ENCODE measurements around the gene SLC10A4.

The SLC10A4 gene

DNA sequence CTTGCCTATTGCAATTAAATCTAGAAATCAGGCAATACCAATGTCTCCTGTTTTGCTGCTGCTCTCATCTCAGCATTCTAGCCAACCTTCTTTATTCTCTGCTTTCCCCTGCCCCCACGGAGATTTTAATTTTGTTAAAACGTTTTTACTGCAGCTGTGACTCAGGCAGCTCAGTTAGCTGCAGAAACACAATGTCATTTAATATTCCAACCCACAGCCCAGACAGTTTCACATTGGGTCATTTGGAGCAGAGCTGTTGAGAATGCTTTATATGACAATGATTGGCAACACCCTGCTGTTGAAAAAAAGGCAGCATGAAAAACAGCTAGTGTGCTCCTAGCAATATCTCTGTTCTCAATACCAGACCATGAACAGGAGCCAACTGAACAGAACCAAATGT lies 12.6 kb upstream of the SLC10A4 start:
- no peak overlapping the region for H3K4me3 Mint-ChIP-seq
- H3K27ac Mint-ChIP-seq, result no peak overlapping the region
- H3K27me3 Mint-ChIP-seq, result peaks cover 7% of the 10 kb centered on the region
- peaks cover 2% of the 10 kb centered on the region for H3K36me3 Mint-ChIP-seq
- no peaks in the 10 kb centered on the region for H3K9me3 Mint-ChIP-seq (ENCODE audit: low read depth)
- H3K4me1 Mint-ChIP-seq (ENCODE audit: low read depth), result no peaks in the 10 kb centered on the region

DNA sequence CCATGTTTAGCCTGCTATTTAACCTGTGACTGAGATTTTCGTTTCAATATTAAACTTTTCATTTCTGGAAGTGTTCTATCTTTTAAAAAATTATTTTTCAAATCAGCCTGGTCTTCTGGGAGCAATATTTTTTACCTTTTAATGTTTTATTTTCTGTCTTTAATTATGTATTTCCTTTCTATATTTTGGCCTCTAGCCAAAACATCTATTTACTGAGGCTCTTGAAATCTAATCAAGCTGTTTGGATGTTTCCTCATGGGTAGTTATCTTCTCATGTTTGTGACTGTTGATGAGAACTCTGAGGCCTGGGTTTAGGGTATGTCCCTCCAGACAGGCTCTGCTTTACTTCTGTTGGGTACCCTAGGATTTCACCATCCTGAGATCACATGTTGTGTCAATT lies 10.3 kb upstream of the SLC10A4 start:
- Mint-ChIP-seq H3K9me3 (ENCODE audit: low read depth) (no peaks in the 10 kb centered on the region), H3K36me3 (peaks cover 2% of the 10 kb centered on the region), H3K27ac (no peak overlapping the region), H3K4me3 (no peak overlapping the region), H3K27me3 (peaks cover 7% of the 10 kb centered on the region), H3K4me1 (ENCODE audit: low read depth) (no peaks in the 10 kb centered on the region)

DNA sequence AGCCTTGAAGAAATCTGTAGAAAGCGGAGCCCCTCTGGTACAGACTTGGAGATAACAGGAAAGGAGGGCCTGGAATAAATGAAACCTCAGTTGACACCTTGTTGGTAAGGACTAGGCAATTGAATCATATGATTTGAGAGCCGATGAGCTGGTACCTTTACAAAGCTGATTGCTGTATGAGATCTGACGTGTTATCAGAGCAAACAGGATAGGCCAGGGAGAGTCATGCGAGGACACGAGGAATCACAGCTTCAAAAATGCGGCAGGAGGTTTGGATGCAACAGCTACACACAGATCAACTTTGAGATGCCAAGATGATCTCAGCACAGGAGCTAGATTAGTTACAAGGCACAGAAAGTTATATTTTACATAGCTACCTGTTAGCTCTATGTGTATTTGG lies 7.4 kb upstream of the SLC10A4 start:
- H3K9me3 Mint-ChIP-seq (ENCODE audit: low read depth), result no peaks in the 10 kb centered on the region
- H3K4me3 Mint-ChIP-seq, result no peak overlapping the region
- peaks cover 2% of the 10 kb centered on the region for H3K36me3 Mint-ChIP-seq
- peaks cover 3% of the 10 kb centered on the region for H3K27me3 Mint-ChIP-seq
- no peak overlapping the region for H3K27ac Mint-ChIP-seq
- no peaks in the 10 kb centered on the region for H3K4me1 Mint-ChIP-seq (ENCODE audit: low read depth)

DNA sequence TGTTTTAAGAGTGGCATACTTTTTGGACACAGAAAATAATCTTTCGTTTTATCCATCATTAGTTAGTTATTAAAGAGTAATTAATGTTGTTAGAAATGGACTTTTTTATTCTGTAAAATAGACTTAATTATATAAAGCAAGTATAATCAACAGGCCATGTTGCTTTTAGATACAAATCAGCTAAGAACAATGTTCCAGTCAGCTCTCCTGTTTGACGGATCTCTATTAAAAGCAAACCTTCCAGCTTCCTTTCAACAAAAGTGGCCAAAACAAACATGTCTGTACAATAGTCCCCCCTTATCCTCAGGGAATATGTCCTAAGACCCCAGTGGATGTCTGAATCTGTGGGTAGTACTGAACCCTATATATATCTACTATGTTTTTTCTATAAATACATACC lies 4.9 kb upstream of the SLC10A4 start:
- no peak overlapping the region for H3K4me3 Mint-ChIP-seq
- H3K4me1 Mint-ChIP-seq (ENCODE audit: low read depth), result peaks cover 5% of the 10 kb centered on the region
- H3K36me3 Mint-ChIP-seq, result peaks cover 7% of the 10 kb centered on the region
- H3K27me3 Mint-ChIP-seq, result peaks cover 14% of the 10 kb centered on the region
- H3K9me3 Mint-ChIP-seq (ENCODE audit: low read depth), result no peaks in the 10 kb centered on the region
- H3K27ac Mint-ChIP-seq, result no peak overlapping the region

DNA sequence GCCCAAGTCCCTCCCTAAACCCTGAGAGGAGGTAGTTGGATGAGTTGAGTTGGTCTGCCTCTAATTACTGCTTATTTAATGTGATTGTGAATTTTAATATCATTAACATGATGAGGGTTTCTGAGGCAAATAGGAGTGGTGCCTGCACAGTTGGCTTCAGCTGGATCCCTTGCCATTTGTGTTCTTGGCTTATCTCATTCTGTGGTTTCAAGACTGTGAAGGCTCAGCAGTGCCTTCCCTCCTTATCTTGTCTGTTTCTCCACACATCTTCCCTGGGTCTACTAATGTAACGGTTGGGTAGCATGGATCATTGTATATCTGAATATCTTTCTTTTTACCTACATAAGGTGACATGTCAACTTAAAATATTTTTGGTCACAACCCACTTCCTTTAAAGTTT lies 1.6 kb upstream of the SLC10A4 start:
- Mint-ChIP-seq H3K4me3 (no peak overlapping the region), H3K9me3 (ENCODE audit: low read depth) (no peaks in the 10 kb centered on the region), H3K4me1 (ENCODE audit: low read depth) (peaks cover 15% of the 10 kb centered on the region), H3K36me3 (peaks cover 5% of the 10 kb centered on the region), H3K27ac (no peak overlapping the region), H3K27me3 (peaks cover 28% of the 10 kb centered on the region)

DNA sequence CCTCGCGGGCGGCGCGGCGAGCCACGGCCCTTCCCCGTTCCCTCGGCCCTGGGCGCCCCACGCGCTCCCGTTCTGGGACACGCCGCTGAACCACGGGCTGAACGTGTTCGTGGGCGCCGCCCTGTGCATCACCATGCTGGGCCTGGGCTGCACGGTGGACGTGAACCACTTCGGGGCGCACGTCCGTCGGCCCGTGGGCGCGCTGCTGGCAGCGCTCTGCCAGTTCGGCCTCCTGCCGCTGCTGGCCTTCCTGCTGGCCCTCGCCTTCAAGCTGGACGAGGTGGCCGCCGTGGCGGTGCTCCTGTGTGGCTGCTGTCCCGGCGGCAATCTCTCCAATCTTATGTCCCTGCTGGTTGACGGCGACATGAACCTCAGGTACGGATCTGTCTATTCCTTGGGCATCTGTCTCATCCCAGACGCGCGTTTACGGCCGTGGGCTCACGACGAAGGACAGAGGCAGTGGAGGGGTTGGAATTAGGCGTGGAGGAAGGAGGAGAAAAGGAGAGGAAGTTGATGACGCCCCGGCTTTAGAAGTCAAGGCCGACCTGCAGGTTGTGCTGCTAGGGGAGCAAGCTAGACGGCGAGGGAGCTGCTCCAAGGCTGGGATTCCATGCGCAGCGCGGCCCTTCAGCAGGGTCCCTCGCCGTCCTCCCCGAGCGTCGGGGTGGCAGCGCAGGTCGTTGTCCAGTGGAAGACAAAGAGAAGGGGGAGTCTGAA lies 792 bp downstream of the SLC10A4 start:
- H3K27ac Mint-ChIP-seq, result no peak overlapping the region

DNA sequence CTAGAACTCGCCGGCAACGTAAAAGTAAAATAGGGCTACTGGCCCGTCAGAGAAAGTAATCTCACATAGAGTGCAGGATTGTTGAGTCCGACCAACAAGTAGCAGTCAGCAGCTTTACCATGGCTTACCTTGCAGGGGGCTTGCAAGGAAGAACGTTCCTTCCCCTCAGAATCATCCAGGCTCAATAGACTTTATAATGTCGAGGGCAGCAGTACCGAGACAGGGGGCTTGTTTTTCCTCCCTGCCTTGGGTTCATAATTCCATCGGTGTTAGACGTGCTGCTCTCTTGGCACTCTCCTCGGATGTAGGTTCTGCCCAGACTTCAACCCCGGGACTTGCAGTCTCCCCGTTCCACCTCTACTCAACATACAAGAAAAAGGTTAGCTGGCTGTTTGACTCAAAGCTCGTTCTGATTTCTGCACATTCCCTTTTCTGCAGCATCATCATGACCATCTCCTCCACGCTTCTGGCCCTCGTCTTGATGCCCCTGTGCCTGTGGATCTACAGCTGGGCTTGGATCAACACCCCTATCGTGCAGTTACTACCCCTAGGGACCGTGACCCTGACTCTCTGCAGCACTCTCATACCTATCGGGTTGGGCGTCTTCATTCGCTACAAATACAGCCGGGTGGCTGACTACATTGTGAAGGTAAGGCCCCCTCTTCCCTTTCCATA lies 1.5 kb downstream of the SLC10A4 start:
- peaks cover 5% of the 10 kb centered on the region for H3K36me3 Mint-ChIP-seq
- peaks cover 48% of the 10 kb centered on the region for H3K27me3 Mint-ChIP-seq
- peaks cover 15% of the 10 kb centered on the region for H3K4me1 Mint-ChIP-seq (ENCODE audit: low read depth)
- H3K27ac Mint-ChIP-seq, result no peak overlapping the region
- H3K4me3 Mint-ChIP-seq, result peak overlapping the region; percentile 73
- H3K9me3 Mint-ChIP-seq (ENCODE audit: low read depth), result no peaks in the 10 kb centered on the region

More for the DNA sequence above, 792 bp downstream of the SLC10A4 start:
- peaks cover 5% of the 10 kb centered on the region for H3K36me3 Mint-ChIP-seq
- H3K27me3 Mint-ChIP-seq, result peaks cover 43% of the 10 kb centered on the region
- H3K4me1 Mint-ChIP-seq (ENCODE audit: low read depth), result peaks cover 15% of the 10 kb centered on the region
- H3K9me3 Mint-ChIP-seq (ENCODE audit: low read depth), result no peaks in the 10 kb centered on the region
- peak overlapping the region; percentile 73 for H3K4me3 Mint-ChIP-seq

DNA sequence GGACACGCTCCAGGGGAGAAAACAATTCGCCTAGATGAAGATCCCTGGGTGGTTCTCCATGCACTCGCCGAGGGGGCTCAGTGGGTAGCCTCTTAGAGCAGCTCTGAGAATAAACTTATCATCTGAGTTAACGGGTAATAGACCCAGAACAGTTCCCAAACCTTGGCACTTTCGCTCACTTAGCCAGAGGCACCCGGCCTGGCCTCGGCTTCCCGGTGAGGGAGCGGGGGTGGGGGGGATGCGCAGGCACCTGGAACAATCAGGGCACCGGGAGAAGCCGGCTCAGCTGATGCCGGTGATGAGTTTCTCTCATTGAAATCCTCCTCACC lies 6.5 kb downstream of the SLC10A4 start:
- H3K36me3 Mint-ChIP-seq, result no peaks in the 10 kb centered on the region

DNA sequence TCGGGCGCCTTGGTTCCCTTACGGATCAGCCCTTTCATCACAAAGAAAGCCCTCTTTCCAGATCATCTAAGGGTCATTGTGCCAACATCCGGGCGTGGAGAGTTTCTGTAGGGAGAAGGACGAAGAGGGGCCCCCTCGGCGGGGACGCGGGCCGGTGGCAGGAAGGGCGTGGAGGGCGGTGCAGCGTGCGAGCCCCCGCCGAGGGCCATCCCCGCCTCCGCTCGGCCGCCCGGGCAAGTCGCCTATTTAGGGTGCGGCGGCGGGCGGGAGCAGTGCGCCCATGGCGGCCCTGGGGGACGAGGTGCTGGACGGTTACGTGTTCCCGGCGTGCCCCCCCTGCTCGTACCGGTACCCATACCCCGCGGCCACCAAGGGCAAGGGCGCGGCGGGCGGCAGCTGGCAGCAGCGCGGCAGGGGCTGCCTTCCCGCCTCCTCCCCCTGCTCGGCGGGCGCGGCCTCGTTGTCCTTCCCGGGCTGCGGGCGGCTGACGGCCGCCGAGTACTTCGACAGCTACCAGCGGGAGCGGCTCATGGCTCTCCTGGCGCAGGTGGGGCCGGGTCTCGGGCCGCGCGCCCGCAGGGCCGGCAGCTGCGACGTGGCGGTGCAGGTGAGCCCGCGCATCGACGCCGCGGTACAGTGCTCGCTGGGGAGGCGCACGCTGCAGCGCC lies 7.0 kb downstream of the SLC10A4 start, which contains the start of gene ZAR1:
TSS of gene ZAR1 (plus strand) at position 241 of the 668 bp plus-strand sequence. CDS start at position 281, 40 bp downstream.
- peaks cover 22% of the 10 kb centered on the region for H3K27me3 Mint-ChIP-seq
- H3K36me3 Mint-ChIP-seq, result no peaks in the 10 kb centered on the region
- H3K9me3 Mint-ChIP-seq (ENCODE audit: low read depth), result no peaks in the 10 kb centered on the region
- H3K4me1 Mint-ChIP-seq (ENCODE audit: low read depth), result no peaks in the 10 kb centered on the region
- peak within 1 kb of the TSS; percentile 44 for H3K4me3 Mint-ChIP-seq
- H3K27ac Mint-ChIP-seq, result no peak within 1 kb of the TSS

More for the DNA sequence above, 6.5 kb downstream of the SLC10A4 start:
- Mint-ChIP-seq H3K27me3 (peaks cover 26% of the 10 kb centered on the region), H3K9me3 (ENCODE audit: low read depth) (no peaks in the 10 kb centered on the region), H3K4me3 (peak overlapping the region; percentile 44), H3K27ac (no peak overlapping the region), H3K4me1 (ENCODE audit: low read depth) (peaks cover 3% of the 10 kb centered on the region)

DNA sequence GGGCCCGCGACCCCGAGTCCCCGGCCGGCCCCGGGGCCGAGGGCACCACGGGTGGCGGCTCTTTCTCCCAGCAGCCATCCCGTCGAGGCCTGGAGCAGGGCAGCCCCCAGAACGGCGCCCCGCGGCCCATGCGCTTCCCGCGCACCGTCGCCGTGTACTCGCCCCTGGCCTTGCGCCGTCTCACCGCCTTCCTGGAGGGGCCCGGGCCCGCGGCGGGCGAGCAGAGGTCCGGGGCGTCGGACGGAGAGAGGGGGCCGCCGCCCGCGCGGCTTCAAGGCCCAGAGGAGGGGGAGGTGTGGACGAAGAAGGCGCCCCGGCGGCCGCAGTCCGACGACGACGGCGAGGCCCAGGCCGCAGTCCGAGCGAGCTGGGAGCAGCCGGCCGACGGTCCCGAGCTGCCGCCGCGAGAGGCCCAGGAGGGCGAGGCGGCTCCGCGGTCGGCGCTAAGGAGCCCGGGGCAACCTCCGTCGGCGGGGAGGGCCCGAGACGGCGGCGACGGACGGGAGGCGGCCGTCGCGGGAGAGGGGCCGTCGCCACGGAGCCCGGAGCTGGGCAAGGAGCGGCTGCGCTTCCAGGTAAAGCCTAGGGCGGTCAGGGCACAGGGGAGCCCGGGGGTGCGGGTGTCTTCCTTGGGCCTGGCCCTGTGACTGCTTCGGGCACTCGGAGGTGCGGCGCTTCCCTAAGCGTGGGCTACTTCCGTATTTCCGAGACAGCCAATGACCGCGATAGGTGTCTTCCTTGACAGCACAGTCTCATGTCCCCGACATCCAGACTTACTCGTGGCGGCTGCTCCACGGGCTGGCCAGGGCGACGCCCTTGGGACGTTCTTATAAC lies 7.8 kb downstream of the SLC10A4 start:
- Mint-ChIP-seq H3K27me3 (peaks cover 20% of the 10 kb centered on the region), H3K27ac (no peak overlapping the region), H3K36me3 (no peaks in the 10 kb centered on the region), H3K4me1 (ENCODE audit: low read depth) (no peaks in the 10 kb centered on the region), H3K9me3 (ENCODE audit: low read depth) (no peaks in the 10 kb centered on the region), H3K4me3 (peak overlapping the region; percentile 27)

DNA sequence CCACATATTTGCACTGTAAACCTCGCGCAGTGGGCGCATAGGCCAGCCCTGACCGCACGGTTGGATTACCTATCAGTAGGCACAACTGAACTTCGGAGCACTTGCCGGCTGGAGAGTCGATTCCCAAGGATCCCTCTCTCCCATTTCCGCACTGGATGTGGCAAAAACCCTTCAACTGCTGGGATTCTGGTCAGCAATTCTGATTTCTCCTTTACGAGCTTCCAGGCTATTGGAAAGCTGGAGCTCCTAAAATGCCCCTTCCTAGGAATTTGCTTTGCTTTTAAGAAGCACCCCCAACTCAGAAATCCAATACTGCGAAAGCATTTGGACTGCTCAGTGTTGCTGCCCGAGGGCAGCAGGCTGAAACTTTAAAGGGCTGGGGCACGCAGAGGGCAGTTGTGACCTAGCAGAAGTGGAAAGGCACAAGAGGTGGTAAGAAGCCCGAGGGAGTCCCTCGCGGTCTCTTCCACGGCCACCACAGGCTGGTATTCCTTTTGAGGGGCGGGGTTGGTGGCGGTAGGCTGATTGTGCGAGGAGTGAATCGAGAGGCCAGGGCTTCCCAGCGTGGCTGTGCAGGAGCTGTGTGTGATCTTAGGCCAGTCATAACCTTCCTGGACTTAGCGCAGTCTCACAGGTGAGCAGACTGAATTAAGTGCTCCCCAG lies 8.5 kb downstream of the SLC10A4 start:
- Mint-ChIP-seq H3K4me1 (ENCODE audit: low read depth) (no peaks in the 10 kb centered on the region), H3K36me3 (no peaks in the 10 kb centered on the region), H3K9me3 (ENCODE audit: low read depth) (no peaks in the 10 kb centered on the region), H3K27ac (no peak overlapping the region), H3K27me3 (peaks cover 20% of the 10 kb centered on the region), H3K4me3 (no peak overlapping the region)

DNA sequence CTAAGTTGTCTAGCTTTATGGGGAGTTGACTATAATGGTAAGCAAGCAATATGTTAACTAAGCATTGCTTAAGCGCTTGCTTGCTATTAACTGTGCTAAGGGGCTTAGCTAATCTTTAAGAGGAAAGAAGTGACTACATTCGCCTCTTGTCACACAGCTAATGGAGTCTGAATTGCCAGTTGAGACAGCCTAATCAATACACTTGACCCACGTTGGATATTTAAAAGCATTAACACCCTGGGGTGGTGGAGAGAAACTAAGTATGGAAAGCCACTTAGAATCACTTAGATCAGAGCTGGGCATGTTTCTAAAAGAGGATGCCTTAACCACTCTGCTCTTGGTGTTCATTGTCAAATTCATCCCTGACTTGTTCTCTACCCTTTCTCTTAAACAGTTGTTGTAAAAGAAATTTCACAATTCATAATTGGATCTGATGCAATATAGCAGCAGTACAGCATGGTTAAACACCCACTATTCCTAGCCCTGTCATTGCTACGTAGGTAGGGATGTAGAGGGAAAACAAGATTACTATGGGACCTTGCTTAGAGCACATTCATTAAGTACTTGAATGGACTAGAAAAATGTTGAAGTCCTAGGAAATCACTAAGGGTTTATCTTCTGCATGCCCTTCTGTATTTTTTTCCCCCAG lies 10.4 kb downstream of the SLC10A4 start:
- H3K4me3 Mint-ChIP-seq, result no peak overlapping the region
- no peaks in the 10 kb centered on the region for H3K4me1 Mint-ChIP-seq (ENCODE audit: low read depth)
- H3K36me3 Mint-ChIP-seq, result no peaks in the 10 kb centered on the region
- H3K9me3 Mint-ChIP-seq (ENCODE audit: low read depth), result no peaks in the 10 kb centered on the region
- H3K27ac Mint-ChIP-seq, result no peak overlapping the region
- peaks cover 8% of the 10 kb centered on the region for H3K27me3 Mint-ChIP-seq

DNA sequence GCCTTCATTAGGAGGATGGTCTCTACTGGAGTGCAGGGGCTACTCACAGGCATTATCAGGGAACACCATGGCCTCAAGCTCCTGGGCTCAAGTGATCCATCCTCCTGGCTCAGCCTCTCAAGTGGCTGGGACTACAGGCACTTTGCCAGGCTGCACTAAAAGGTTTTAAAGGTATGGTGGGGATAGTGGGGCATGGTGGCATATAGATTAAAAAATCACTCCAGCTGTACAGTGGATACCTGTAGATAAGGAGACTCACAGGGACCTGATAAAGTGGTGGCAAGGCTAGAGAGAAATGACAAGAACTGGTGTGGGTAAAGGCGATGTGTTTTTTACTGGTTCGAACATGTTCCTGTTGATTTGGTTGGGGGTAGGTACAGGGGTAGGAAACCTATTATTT lies 12.8 kb downstream of the SLC10A4 start:
- H3K27ac Mint-ChIP-seq, result no peak overlapping the region
- H3K4me1 Mint-ChIP-seq (ENCODE audit: low read depth), result peaks cover 12% of the 10 kb centered on the region
- H3K36me3 Mint-ChIP-seq, result peaks cover 5% of the 10 kb centered on the region
- no peaks in the 10 kb centered on the region for H3K9me3 Mint-ChIP-seq (ENCODE audit: low read depth)
- no peak overlapping the region for H3K4me3 Mint-ChIP-seq
- no peaks in the 10 kb centered on the region for H3K27me3 Mint-ChIP-seq

DNA sequence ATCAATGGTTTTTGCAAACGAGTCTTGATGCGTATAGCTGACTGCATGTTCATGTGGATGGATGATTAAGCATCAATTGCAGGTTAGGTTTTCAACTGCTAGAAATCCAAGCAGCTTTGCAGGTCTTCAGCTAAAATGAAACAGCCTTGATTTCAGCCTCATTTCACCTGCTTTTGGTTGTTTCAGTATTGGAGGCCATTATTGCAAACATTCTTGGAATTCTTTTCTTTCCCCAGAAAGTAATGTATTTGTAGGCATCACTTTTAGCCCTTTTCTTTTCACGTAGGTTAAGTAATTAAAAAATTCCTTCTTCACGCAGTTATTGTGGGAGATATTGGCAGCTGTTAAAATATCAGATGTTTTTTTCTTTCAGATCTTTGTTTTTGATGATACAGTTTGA lies 15.8 kb downstream of the SLC10A4 start:
- Mint-ChIP-seq H3K9me3 (ENCODE audit: low read depth) (no peaks in the 10 kb centered on the region), H3K4me3 (no peak overlapping the region), H3K4me1 (ENCODE audit: low read depth) (peaks cover 12% of the 10 kb centered on the region), H3K27me3 (no peaks in the 10 kb centered on the region), H3K27ac (peak overlapping the region; percentile 73), H3K36me3 (peaks cover 7% of the 10 kb centered on the region)

All from activated naive CD8-positive, alpha-beta T cell (primary cell).